Panc1 (cell line): ENCODE measurements around the gene GRIK3.

Experiments used
- CTCF ChIP-seq: fragments of 450-650 bp; IDR thresholded peaks from 2 replicates; pipeline ENCODE4 v1.5.1; 2017; ENCODE audit warnings: mild to moderate bottlenecking
- TF ChIP-seq, protein P1 (sequence below), 2 experiments: IDR thresholded peaks; 2 replicates each; pipeline ENCODE4 v1.6.1; 2011 to 2012; ENCODE audit warnings: low read depth in 2 of 2, control low read depth in 1 of 2, low read length in 1 of 2, mild to moderate bottlenecking in 1 of 2, moderate library complexity in 1 of 2; ENCODE audit not compliant: insufficient read depth in 1 of 2

DNA sequence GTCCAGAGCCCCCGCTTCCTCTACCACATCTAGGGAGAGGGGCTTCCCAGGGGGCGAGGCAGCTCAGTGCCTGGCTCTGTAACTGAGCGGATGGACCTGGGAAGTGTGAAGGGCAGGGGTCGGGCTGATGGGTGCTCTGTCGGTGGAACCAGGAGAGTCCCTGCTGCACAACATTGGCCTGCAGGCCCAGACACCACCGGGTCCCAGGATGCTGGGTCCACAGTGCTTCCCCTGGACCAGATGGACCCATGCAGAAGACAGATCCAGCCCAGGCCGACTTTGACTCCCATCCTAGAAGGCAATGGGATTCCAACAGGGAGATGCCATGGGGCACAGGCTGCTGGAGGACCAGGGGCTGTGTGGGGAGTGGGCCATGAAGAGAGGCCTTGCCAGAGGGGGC is 212.9 kb downstream of the GRIK3 start:
- no peak for TF ChIP-seq CTCF
- TF ChIP-seq, protein P1, sequence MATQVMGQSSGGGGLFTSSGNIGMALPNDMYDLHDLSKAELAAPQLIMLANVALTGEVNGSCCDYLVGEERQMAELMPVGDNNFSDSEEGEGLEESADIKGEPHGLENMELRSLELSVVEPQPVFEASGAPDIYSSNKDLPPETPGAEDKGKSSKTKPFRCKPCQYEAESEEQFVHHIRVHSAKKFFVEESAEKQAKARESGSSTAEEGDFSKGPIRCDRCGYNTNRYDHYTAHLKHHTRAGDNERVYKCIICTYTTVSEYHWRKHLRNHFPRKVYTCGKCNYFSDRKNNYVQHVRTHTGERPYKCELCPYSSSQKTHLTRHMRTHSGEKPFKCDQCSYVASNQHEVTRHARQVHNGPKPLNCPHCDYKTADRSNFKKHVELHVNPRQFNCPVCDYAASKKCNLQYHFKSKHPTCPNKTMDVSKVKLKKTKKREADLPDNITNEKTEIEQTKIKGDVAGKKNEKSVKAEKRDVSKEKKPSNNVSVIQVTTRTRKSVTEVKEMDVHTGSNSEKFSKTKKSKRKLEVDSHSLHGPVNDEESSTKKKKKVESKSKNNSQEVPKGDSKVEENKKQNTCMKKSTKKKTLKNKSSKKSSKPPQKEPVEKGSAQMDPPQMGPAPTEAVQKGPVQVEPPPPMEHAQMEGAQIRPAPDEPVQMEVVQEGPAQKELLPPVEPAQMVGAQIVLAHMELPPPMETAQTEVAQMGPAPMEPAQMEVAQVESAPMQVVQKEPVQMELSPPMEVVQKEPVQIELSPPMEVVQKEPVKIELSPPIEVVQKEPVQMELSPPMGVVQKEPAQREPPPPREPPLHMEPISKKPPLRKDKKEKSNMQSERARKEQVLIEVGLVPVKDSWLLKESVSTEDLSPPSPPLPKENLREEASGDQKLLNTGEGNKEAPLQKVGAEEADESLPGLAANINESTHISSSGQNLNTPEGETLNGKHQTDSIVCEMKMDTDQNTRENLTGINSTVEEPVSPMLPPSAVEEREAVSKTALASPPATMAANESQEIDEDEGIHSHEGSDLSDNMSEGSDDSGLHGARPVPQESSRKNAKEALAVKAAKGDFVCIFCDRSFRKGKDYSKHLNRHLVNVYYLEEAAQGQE (IDR thresholded peaks at IDR 0.05; ENCODE audit: insufficient read depth in 1 of 2, low read depth in 2 of 2, low read length in 1 of 2), result no peak
